H1 (cell line): ENCODE results near the gene UBN2. TPM values are rescaled to one million over a fixed set of nuclear protein-coding genes. Genes with fewer than 3 reads are reported as not detected.

Experiments
- CHD7 ChIP-seq: fragments of 300-600 bp; sonication (generic); IDR thresholded peaks from 2 replicates; pipeline ENCODE4 v1.7.1; 2012; ENCODE audit warnings: low read length, moderate library complexity, mild to moderate bottlenecking, inconsistent platforms; ENCODE audit not compliant: insufficient replicate concordance
- FOSL1 ChIP-seq: IDR thresholded peaks from 2 replicates; pipeline ENCODE4 v1.6.1; 2011; ENCODE audit warnings: mild to moderate bottlenecking, low read depth, low read length, moderate library complexity; ENCODE audit not compliant: insufficient read depth
- GABPA ChIP-seq: IDR thresholded peaks from 2 replicates; pipeline ENCODE4 v1.6.1; 2011; ENCODE audit warnings: mild to moderate bottlenecking, low read length, moderate library complexity, borderline replicate concordance; ENCODE audit not compliant: insufficient read depth
- HDAC2 ChIP-seq, 2 experiments: fragments of 300-600 bp in 1 of 2; sonication (generic) in 1 of 2; IDR thresholded peaks; 2 replicates each; pipeline ENCODE4 v1.6.1; 2011 to 2012; ENCODE audit warnings: low read depth in 2 of 2, low read length in 2 of 2, mild to moderate bottlenecking in 2 of 2, moderate library complexity in 2 of 2, borderline replicate concordance in 1 of 2, inconsistent platforms in 1 of 2
- KDM4A ChIP-seq: IDR thresholded peaks from one replicate; pipeline ENCODE4 v1.7.1; 2012; ENCODE audit warnings: low read depth, mild to moderate bottlenecking, moderate library complexity, low read length, inconsistent platforms; ENCODE audit not compliant: severe bottlenecking
- PHF8 ChIP-seq: fragments of 200-600 bp; sonication (generic); conservative IDR thresholded peaks from 2 replicates; pipeline ENCODE4 v1.7.1; 2012; ENCODE audit warnings: low read depth, mild to moderate bottlenecking, inconsistent platforms, low read length, moderate library complexity
- POLR2AphosphoS5 ChIP-seq: IDR thresholded peaks from 2 replicates; pipeline ENCODE4 v1.6.1; 2011; ENCODE audit warnings: low read depth, low read length
- SIRT6 ChIP-seq: IDR thresholded peaks from one replicate; pipeline ENCODE4 v1.7.1; 2012; ENCODE audit warnings: low read length, inconsistent platforms
- SP2 ChIP-seq: IDR thresholded peaks from 2 replicates; pipeline ENCODE4 v1.6.1; 2012; ENCODE audit warnings: mild to moderate bottlenecking, low read length, inconsistent platforms
- TAF1 ChIP-seq: IDR thresholded peaks from 2 replicates; pipeline ENCODE4 v1.6.1; 2011; ENCODE audit warnings: mild to moderate bottlenecking, low read depth, low read length
- polyA plus RNA-seq, 7 experiments: library from polyadenylated mRNA; depleted of rRNA in 3 of 7; stranded (reverse) in 5 of 7; unstranded in 2 of 7; fragments of >200 nt in 5 of 7; fragments of 200-250 nt in 2 of 7; gene quantifications; 1 replicate in 5 of 7; 2 replicates in 1 of 7; 4 replicates in 1 of 7; pipeline versions ENCODE4 v1.2.1 to v1.2.3, GENCODE V29; 2011 to 2013; ENCODE audit warnings: missing spikeins in 2 of 7, mixed read lengths in 2 of 7
- total RNA-seq: library from RNA; stranded (reverse); fragmentation: NEBNext Ultra II Directional; extraction: Animal tissue kit (Norgen Biotek cat#: 25700); gene quantifications from 2 replicates; pipeline ENCODE4 v1.2.1, GENCODE V29; 2021

Gene UBN2
- total and polyA plus RNA-seq, 2 of the 8 experiments (the other 6 are each of a cell fraction or from before 2014, with no cell fraction given), result 4.1 to 39.6 TPM

GRCh38 chr7:139354729-139355128 is 123.7 kb downstream of the UBN2 start (continued):
- TF ChIP-seq CHD7, result no peak
- TF ChIP-seq SIRT6, result no peak
- no peak for TF ChIP-seq KDM4A
- no peak for TF ChIP-seq PHF8
- no peak for TF ChIP-seq TAF1
- TF ChIP-seq GABPA, result no peak
- TF ChIP-seq POLR2AphosphoS5, result no peak
- TF ChIP-seq HDAC2 (IDR thresholded peaks at IDR 0.05; ENCODE audit: borderline replicate concordance in 1 of 2, low read depth in 2 of 2, low read length in 2 of 2), result no peak
- TF ChIP-seq FOSL1, result no peak
- TF ChIP-seq SP2, result no peak
